Gastrocnemius medialis (tissue), 4 donors: Measurements from ENCODE around the gene BBS2. TPM values are rescaled to one million over a fixed set of nuclear protein-coding genes. Genes with fewer than 3 reads are reported as not detected.

Source experiments
- ATAC-seq, 2 donors: fragments of 150-250 bp; one replicate each; pipeline ENCODE4 v1.9.1; 2016
- DNase-seq, 2 donors: peaks; one replicate each; pipeline ENCODE4 v3.0.0-alpha.2; 2019
- H3K27ac ChIP-seq, 4 donors: fragments of 200-600 bp; sonication (generic); 1 replicate in 1 of 4; 2 replicates in 3 of 4; pipeline ENCODE4 v1.5.1; 2016 to 2018; ENCODE audit warnings: mild to moderate bottlenecking in 2 of 4, moderate library complexity in 1 of 4
- H3K27me3 ChIP-seq, 3 donors: fragments of 200-600 bp; sonication (generic) in 2 of 3; 1 replicate in 1 of 3; 2 replicates in 2 of 3; pipeline versions ENCODE4 v1.5.1 to v1.6.0; 2016 to 2019; ENCODE audit warnings: mild to moderate bottlenecking in 1 of 3, moderate library complexity in 1 of 3
- H3K36me3 ChIP-seq, 2 donors: fragments of 200-600 bp; sonication (generic) in 1 of 2; one replicate each; pipeline ENCODE4 v1.5.1; 2017 to 2018
- H3K4me1 ChIP-seq, 2 donors: fragments of 200-600 bp; sonication (generic) in 1 of 2; one replicate each; pipeline ENCODE4 v1.5.1; 2016 to 2017; ENCODE audit warnings: mild to moderate bottlenecking in 2 of 2
- H3K4me3 ChIP-seq, 4 donors: fragments of 200-600 bp; sonication (generic) in 3 of 4; 1 replicate in 1 of 4; 2 replicates in 3 of 4; pipeline ENCODE4 v1.5.1; 2016 to 2019; ENCODE audit warnings: mild to moderate bottlenecking in 2 of 4
- H3K9me3 ChIP-seq, 3 donors: fragments of 200-600 bp; sonication (generic) in 2 of 3; 1 replicate in 1 of 3; 2 replicates in 2 of 3; pipeline ENCODE4 v1.5.1; 2016 to 2019
- CTCF ChIP-seq, 5 experiments: fragments of 450-650 bp in 3 of 5; fragments of 200-600 bp in 2 of 5; sonication (generic) in 2 of 5; IDR thresholded peaks in 4 of 5; conservative IDR thresholded peaks in 1 of 5; 1 replicate in 4 of 5; 2 replicates in 1 of 5; pipeline ENCODE4 v1.5.1; 2016 to 2019; ENCODE audit warnings: antibody characterized with exemption in 5 of 5, mild to moderate bottlenecking in 3 of 5, moderate library complexity in 3 of 5
- POLR2A ChIP-seq, 2 donors: fragments of 450-650 bp; IDR thresholded peaks; one replicate each; pipeline ENCODE4 v1.6.1; 2017; ENCODE audit warnings: antibody characterized with exemption in 2 of 2, mild to moderate bottlenecking in 2 of 2, moderate library complexity in 2 of 2
- in situ Hi-C, 4 donors: fragments of 200-750 bp; cut with MboI; loops; one replicate each; pipeline versions ENCODE4 v1.15.0 to v1.8.0; 2017; ENCODE audit warnings: low sequenced_read_pairs in 4 of 4
- intact Hi-C: fragments of 100-400 bp; cut with DNase I; formaldehyde crosslinking; loops from one replicate; pipeline ENCODE4 v1.15.1; 2023; ENCODE audit warnings: low total_unique reads
- total RNA-seq, 4 donors: library from RNA; depleted of rRNA; stranded (reverse); fragments of >200 nt; gene quantifications; one replicate each; pipeline versions ENCODE4 v1.1.0 to v1.2.3, GENCODE V29; 2016

BBS2 gene
- total RNA-seq, 4 donors from 2014 or later: 25.2 to 52.0 (median 28.6) TPM

GRCh38 chr16:56462064-56462796 is 57.6 kb downstream of the BBS2 start:
- H3K4me3 ChIP-seq: no peak overlapping the region
- peaks cover 4 to 93% of the 10 kb centered on the region in 2 donors for H3K36me3 ChIP-seq
- no peak for TF ChIP-seq CTCF (IDR thresholded peaks at IDR 0.05 in 4 of 5, conservative IDR thresholded peaks at IDR 0.05 in 1 of 5)
- no peak for TF ChIP-seq POLR2A (IDR thresholded peaks at IDR 0.05)
- in situ Hi-C loops (no loop called here), intact Hi-C loops (no loop called here)
- ATAC-seq: no peak
- H3K9me3 ChIP-seq: no peaks in the 10 kb centered on the region
- H3K27ac ChIP-seq: peak overlapping the region in 1 of 4 donors; percentile 11
- no peak for DNase-seq
- H3K27me3 ChIP-seq: no peaks in the 10 kb centered on the region
- no peaks in the 10 kb centered on the region for H3K4me1 ChIP-seq

- H3K27me3 ChIP-seq: no peaks in the 10 kb centered on the region
- in situ Hi-C loops: no loop called here
- DNase-seq (no peak), ATAC-seq (no peak)
- no peaks in the 10 kb centered on the region for H3K4me1 ChIP-seq
- peaks cover 4 to 93% of the 10 kb centered on the region in 2 donors for H3K36me3 ChIP-seq
- no peaks in the 10 kb centered on the region for H3K9me3 ChIP-seq
- TF ChIP-seq POLR2A (IDR thresholded peaks at IDR 0.05): no peak
- no peak for TF ChIP-seq CTCF (IDR thresholded peaks at IDR 0.05 in 4 of 5, conservative IDR thresholded peaks at IDR 0.05 in 1 of 5)
- no peak overlapping the region for H3K4me3 ChIP-seq
- no peak overlapping the region for H3K27ac ChIP-seq
- intact Hi-C loops: no loop called here
Observed at GRCh38 chr16:56460101-56460500, 59.7 kb downstream of the BBS2 start.

GRCh38 chr16:56457927-56458470 is 61.8 kb downstream of the BBS2 start:
- Histone ChIP-seq H3K27me3 (no peaks in the 10 kb centered on the region), H3K36me3 (peaks cover 4 to 93% of the 10 kb centered on the region in 2 donors), H3K4me1 (peaks cover 5 to 7% of the 10 kb centered on the region in 2 donors), H3K27ac (no peak overlapping the region), H3K4me3 (no peak overlapping the region), H3K9me3 (no peaks in the 10 kb centered on the region)
- intact Hi-C loops: no loop called here
- no peak for TF ChIP-seq POLR2A (IDR thresholded peaks at IDR 0.05)
- DNase-seq (no peak), ATAC-seq (no peak)
- in situ Hi-C loops: no loop called here

- Histone ChIP-seq H3K9me3 (no peaks in the 10 kb centered on the region), H3K27me3 (no peaks in the 10 kb centered on the region), H3K4me1 (peaks cover 34 to 36% of the 10 kb centered on the region in 2 donors), H3K27ac (peak overlapping the region; percentile 85 to 96 (median 94)), H3K4me3 (peak overlapping the region; percentile 87 to 99 (median 92)), H3K36me3 (peaks cover 0 to 40% of the 10 kb centered on the region in 2 donors)
- intact Hi-C loops (loop anchor here (1.0 to 5.0 kb wide), 3 partner anchors 27 to 1010 kb away; partner anchors contain the start of genes AMFR and POLR2C), in situ Hi-C loops (no loop called here)
- ATAC-seq (peak; percentile 80 to 84), DNase-seq (peak; percentile 72 to 83)
- TF ChIP-seq POLR2A (IDR thresholded peaks at IDR 0.05): peak in 1 of 2 donors; percentile 35
- TF ChIP-seq CTCF (IDR thresholded peaks at IDR 0.05 in 4 of 5, conservative IDR thresholded peaks at IDR 0.05 in 1 of 5): no peak
Observed at GRCh38 chr16:56451753-56452689, 67.8 kb downstream of the BBS2 start.
